T-helper 17 cell (primary cell): Measurements from ENCODE around the gene NR2C2. TPM values are rescaled to one million over a fixed set of nuclear protein-coding genes. Genes with fewer than 3 reads are reported as not detected.

Source experiments
- total RNA-seq, 4 donors: library from RNA in 2 of 4; stranded (reverse) in 2 of 4; gene quantifications; one replicate each; pipeline ENCODE4 v1.2.3 and lab custom pipeline; 2022 to 2026

NR2C2 gene
- total RNA-seq, 2 donors from 2014 or later = 47.1 to 48.3 TPM

Other genes with a start within 250 kb of the NR2C2 start
- gene FGD5, start 128.6 kb upstream of the NR2C2 start, total RNA-seq = not detected
- gene MRPS25, start 117.7 kb downstream of the NR2C2 start, total RNA-seq = 10 to 100 TPM; 47.4 to 50.5 TPM
- 10 to 100 TPM; 37.2 to 38.7 TPM for gene RBSN, start 151.6 kb downstream of the NR2C2 start, total RNA-seq